Adrenal gland (tissue), 5 donors: ENCODE data around the gene ARHGAP22.

Source experiments
- POLR2A ChIP-seq, 2 donors: fragments of 450-650 bp; IDR thresholded peaks; one replicate each; pipeline ENCODE4 v1.6.1; 2017; ENCODE audit warnings: antibody characterized with exemption in 2 of 2, mild to moderate bottlenecking in 2 of 2, moderate library complexity in 1 of 2
- TF ChIP-seq, protein P1 (sequence below), 6 experiments: fragments of 450-650 bp in 4 of 6; fragments of 200-600 bp in 2 of 6; sonication (generic) in 1 of 6; IDR thresholded peaks; 1 replicate in 5 of 6; 2 replicates in 1 of 6; pipeline versions ENCODE4 v1.5.1 to v1.8.0; 2016 to 2021; ENCODE audit warnings: antibody characterized with exemption in 6 of 6, mild to moderate bottlenecking in 2 of 6, moderate library complexity in 1 of 6
- donor health status: DM: no; HTN: no; CAD: no.

DNA sequence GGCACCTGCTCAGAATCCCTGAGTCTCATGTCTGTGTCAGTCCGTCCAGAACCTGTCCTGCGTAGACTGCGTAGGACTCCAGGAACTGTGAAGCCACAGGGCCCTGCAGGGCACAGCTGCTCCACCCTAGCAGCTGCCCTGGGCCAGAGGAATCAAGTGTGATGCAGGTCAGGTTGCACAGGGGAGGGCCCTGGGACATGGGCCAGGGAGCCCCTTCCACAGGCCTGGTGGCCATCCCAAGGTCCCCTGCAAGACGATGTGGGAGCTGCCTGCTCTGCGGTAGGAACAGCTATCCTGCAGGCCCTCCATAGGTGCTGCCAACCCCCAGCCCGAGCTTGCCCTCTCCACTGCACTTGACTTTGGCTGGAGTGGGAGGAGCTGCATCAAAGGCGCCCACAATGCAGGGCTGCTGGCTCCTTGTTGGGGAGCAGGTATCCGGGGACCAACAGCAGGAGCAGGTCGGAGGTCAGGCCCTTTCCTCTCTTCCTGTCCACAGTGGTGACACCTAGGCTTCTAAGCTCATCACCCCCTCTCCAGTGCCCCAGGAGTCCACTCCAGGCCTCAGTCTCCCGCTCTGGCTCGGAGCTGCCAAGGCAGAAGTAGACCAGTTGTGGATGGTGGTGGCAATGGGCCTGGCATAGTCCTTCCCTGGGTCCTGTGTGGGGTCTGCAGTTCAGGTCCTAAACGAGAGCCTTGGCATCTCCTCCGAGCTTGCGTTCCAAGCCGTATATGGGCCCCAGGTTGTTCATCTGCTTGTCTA lies 149.3 kb downstream of the ARHGAP22 start:
- TF ChIP-seq, protein P1, sequence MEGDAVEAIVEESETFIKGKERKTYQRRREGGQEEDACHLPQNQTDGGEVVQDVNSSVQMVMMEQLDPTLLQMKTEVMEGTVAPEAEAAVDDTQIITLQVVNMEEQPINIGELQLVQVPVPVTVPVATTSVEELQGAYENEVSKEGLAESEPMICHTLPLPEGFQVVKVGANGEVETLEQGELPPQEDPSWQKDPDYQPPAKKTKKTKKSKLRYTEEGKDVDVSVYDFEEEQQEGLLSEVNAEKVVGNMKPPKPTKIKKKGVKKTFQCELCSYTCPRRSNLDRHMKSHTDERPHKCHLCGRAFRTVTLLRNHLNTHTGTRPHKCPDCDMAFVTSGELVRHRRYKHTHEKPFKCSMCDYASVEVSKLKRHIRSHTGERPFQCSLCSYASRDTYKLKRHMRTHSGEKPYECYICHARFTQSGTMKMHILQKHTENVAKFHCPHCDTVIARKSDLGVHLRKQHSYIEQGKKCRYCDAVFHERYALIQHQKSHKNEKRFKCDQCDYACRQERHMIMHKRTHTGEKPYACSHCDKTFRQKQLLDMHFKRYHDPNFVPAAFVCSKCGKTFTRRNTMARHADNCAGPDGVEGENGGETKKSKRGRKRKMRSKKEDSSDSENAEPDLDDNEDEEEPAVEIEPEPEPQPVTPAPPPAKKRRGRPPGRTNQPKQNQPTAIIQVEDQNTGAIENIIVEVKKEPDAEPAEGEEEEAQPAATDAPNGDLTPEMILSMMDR (IDR thresholded peaks at IDR 0.05), result no peak
- no peak for TF ChIP-seq POLR2A (IDR thresholded peaks at IDR 0.05)
